Activated naive CD4-positive, alpha-beta T cell treated with anti-CD3 and anti-CD28 coated beads, Interleukin-2, amount 10 ng/mL, durations not matched to agents 7 days and 5 days (primary cell): Measurements from ENCODE around the gene ABCA9.

Experiments used
- CTCF ChIA-PET: fragments of 350-600 bp; sonication (Branson Sonifier 250); formaldehyde crosslinking; loops from one replicate; lab custom pipeline; 2021; ENCODE audit warnings: antibody characterized with exemption; lab: Charles Lee
- DNase-seq: peaks from one replicate; pipeline ENCODE4 v3.0.0-alpha.2; 2020
- H3K27ac Mint-ChIP-seq: one replicate; pipeline ENCODE4 v1.8.0; 2021; ENCODE audit warnings: mild to moderate bottlenecking, moderate library complexity, mixed read lengths
- H3K27me3 Mint-ChIP-seq: one replicate; pipeline ENCODE4 v1.8.0; 2021; ENCODE audit warnings: mild to moderate bottlenecking, mixed read lengths
- H3K36me3 Mint-ChIP-seq: one replicate; pipeline ENCODE4 v1.8.0; 2021; ENCODE audit warnings: mixed read lengths
- H3K4me1 Mint-ChIP-seq: one replicate; pipeline ENCODE4 v1.8.0; 2021; ENCODE audit warnings: mixed read lengths
- H3K4me3 Mint-ChIP-seq: one replicate; pipeline ENCODE4 v1.8.0; 2021; ENCODE audit warnings: mild to moderate bottlenecking, moderate library complexity, mixed read lengths
- H3K9me3 Mint-ChIP-seq: one replicate; pipeline ENCODE4 v1.8.0; 2021; ENCODE audit warnings: mixed read lengths

ABCA9 gene

GRCh38 chr17:69059458-69060175 lies 1.1 kb downstream of the ABCA9 start:
- Mint-ChIP-seq H3K4me3 (no peak overlapping the region), H3K36me3 (no peaks in the 10 kb centered on the region), H3K9me3 (peaks cover 1% of the 10 kb centered on the region), H3K4me1 (peaks cover 4% of the 10 kb centered on the region), H3K27me3 (peaks cover 3% of the 10 kb centered on the region), H3K27ac (no peak overlapping the region)
- CTCF ChIA-PET = no interaction called here
- no peak for DNase-seq

- no peak for DNase-seq
- H3K4me1 Mint-ChIP-seq = no peaks in the 10 kb centered on the region
- no peaks in the 10 kb centered on the region for H3K36me3 Mint-ChIP-seq
- H3K4me3 Mint-ChIP-seq = no peak overlapping the region
- peaks cover 1% of the 10 kb centered on the region for H3K9me3 Mint-ChIP-seq
- peaks cover 3% of the 10 kb centered on the region for H3K27me3 Mint-ChIP-seq
- H3K27ac Mint-ChIP-seq = no peak overlapping the region
- CTCF ChIA-PET = no interaction called here
Observed at GRCh38 chr17:69058165-69058564, 2.6 kb downstream of the ABCA9 start.

- CTCF ChIA-PET = no interaction called here
- peaks cover 1% of the 10 kb centered on the region for H3K9me3 Mint-ChIP-seq
- no peak overlapping the region for H3K4me3 Mint-ChIP-seq
- H3K27me3 Mint-ChIP-seq = peaks cover 3% of the 10 kb centered on the region
- no peaks in the 10 kb centered on the region for H3K4me1 Mint-ChIP-seq
- no peak overlapping the region for H3K27ac Mint-ChIP-seq
- no peak for DNase-seq
- no peaks in the 10 kb centered on the region for H3K36me3 Mint-ChIP-seq
Observed at GRCh38 chr17:69057280-69057679, 3.4 kb downstream of the ABCA9 start.

- CTCF ChIA-PET = no interaction called here
- no peaks in the 10 kb centered on the region for H3K36me3 Mint-ChIP-seq
- DNase-seq = no peak
- H3K4me3 Mint-ChIP-seq = no peak overlapping the region
- H3K4me1 Mint-ChIP-seq = no peaks in the 10 kb centered on the region
- H3K9me3 Mint-ChIP-seq = peaks cover 1% of the 10 kb centered on the region
- no peak overlapping the region for H3K27ac Mint-ChIP-seq
- peaks cover 3% of the 10 kb centered on the region for H3K27me3 Mint-ChIP-seq
Observed at GRCh38 chr17:69056179-69056823, 4.4 kb downstream of the ABCA9 start.

- CTCF ChIA-PET = no interaction called here
- Mint-ChIP-seq H3K27me3 (peaks cover 3% of the 10 kb centered on the region), H3K27ac (no peak overlapping the region), H3K36me3 (no peaks in the 10 kb centered on the region), H3K4me1 (no peaks in the 10 kb centered on the region), H3K9me3 (peaks cover 1% of the 10 kb centered on the region), H3K4me3 (no peak overlapping the region)
- no peak for DNase-seq
Observed at GRCh38 chr17:69055334-69055733, 5.4 kb downstream of the ABCA9 start.

- no peak overlapping the region for H3K4me3 Mint-ChIP-seq
- H3K27me3 Mint-ChIP-seq = no peaks in the 10 kb centered on the region
- no peak overlapping the region for H3K27ac Mint-ChIP-seq
- peaks cover 25% of the 10 kb centered on the region for H3K4me1 Mint-ChIP-seq
- no peak for DNase-seq
- peaks cover 1% of the 10 kb centered on the region for H3K9me3 Mint-ChIP-seq
- H3K36me3 Mint-ChIP-seq = no peaks in the 10 kb centered on the region
- CTCF ChIA-PET = interaction anchor here (0.7 kb wide), 1 partner anchor 531 kb away, joined by 3 read pairs; no protein-coding TSS in a partner anchor
Observed at GRCh38 chr17:69050999-69051775, 9.5 kb downstream of the ABCA9 start.

GRCh38 chr17:69048634-69049033 lies 12.1 kb downstream of the ABCA9 start:
- no peak overlapping the region for H3K27ac Mint-ChIP-seq
- DNase-seq = no peak
- H3K4me3 Mint-ChIP-seq = no peak overlapping the region
- no peaks in the 10 kb centered on the region for H3K9me3 Mint-ChIP-seq
- no peaks in the 10 kb centered on the region for H3K36me3 Mint-ChIP-seq
- CTCF ChIA-PET = no interaction called here
- H3K4me1 Mint-ChIP-seq = peaks cover 25% of the 10 kb centered on the region
- no peaks in the 10 kb centered on the region for H3K27me3 Mint-ChIP-seq

GRCh38 chr17:69047368-69048263 lies 13.1 kb downstream of the ABCA9 start:
- H3K36me3 Mint-ChIP-seq = no peaks in the 10 kb centered on the region
- no peak for DNase-seq
- no peaks in the 10 kb centered on the region for H3K27me3 Mint-ChIP-seq
- H3K9me3 Mint-ChIP-seq = no peaks in the 10 kb centered on the region
- no peak overlapping the region for H3K4me3 Mint-ChIP-seq
- peaks cover 25% of the 10 kb centered on the region for H3K4me1 Mint-ChIP-seq
- CTCF ChIA-PET = no interaction called here
- no peak overlapping the region for H3K27ac Mint-ChIP-seq

GRCh38 chr17:69046121-69046807 lies 14.5 kb downstream of the ABCA9 start:
- H3K9me3 Mint-ChIP-seq = no peaks in the 10 kb centered on the region
- no peak overlapping the region for H3K27ac Mint-ChIP-seq
- no peaks in the 10 kb centered on the region for H3K27me3 Mint-ChIP-seq
- DNase-seq = no peak
- no peaks in the 10 kb centered on the region for H3K36me3 Mint-ChIP-seq
- H3K4me1 Mint-ChIP-seq = peaks cover 25% of the 10 kb centered on the region
- no peak overlapping the region for H3K4me3 Mint-ChIP-seq
- CTCF ChIA-PET = no interaction called here

- Mint-ChIP-seq H3K27me3 (no peaks in the 10 kb centered on the region), H3K4me1 (peaks cover 25% of the 10 kb centered on the region), H3K9me3 (no peaks in the 10 kb centered on the region), H3K36me3 (no peaks in the 10 kb centered on the region), H3K27ac (no peak overlapping the region), H3K4me3 (no peak overlapping the region)
- CTCF ChIA-PET = no interaction called here
- DNase-seq = no peak
Observed at GRCh38 chr17:69045646-69046045, 15.1 kb downstream of the ABCA9 start.

GRCh38 chr17:69044371-69044770 lies 16.4 kb downstream of the ABCA9 start:
- no peak overlapping the region for H3K27ac Mint-ChIP-seq
- CTCF ChIA-PET = interaction anchor here (0.6 kb wide), 1 partner anchor 386 kb away, joined by 5 read pairs; no protein-coding TSS in a partner anchor
- H3K27me3 Mint-ChIP-seq = no peaks in the 10 kb centered on the region
- no peak overlapping the region for H3K4me3 Mint-ChIP-seq
- H3K4me1 Mint-ChIP-seq = peaks cover 22% of the 10 kb centered on the region
- no peaks in the 10 kb centered on the region for H3K36me3 Mint-ChIP-seq
- DNase-seq = no peak
- H3K9me3 Mint-ChIP-seq = no peaks in the 10 kb centered on the region

GRCh38 chr17:69043098-69043734 lies 17.5 kb downstream of the ABCA9 start:
- Mint-ChIP-seq H3K4me3 (no peak overlapping the region), H3K36me3 (no peaks in the 10 kb centered on the region), H3K27ac (no peak overlapping the region), H3K4me1 (peaks cover 11% of the 10 kb centered on the region), H3K9me3 (no peaks in the 10 kb centered on the region), H3K27me3 (no peaks in the 10 kb centered on the region)
- DNase-seq = no peak
- CTCF ChIA-PET = no interaction called here

GRCh38 chr17:69042308-69042707 lies 18.4 kb downstream of the ABCA9 start:
- Mint-ChIP-seq H3K36me3 (no peaks in the 10 kb centered on the region), H3K4me3 (no peak overlapping the region), H3K9me3 (peaks cover 2% of the 10 kb centered on the region), H3K27me3 (no peaks in the 10 kb centered on the region), H3K27ac (no peak overlapping the region), H3K4me1 (peaks cover 2% of the 10 kb centered on the region)
- CTCF ChIA-PET = no interaction called here
- no peak for DNase-seq
